HEK293 (cell line): Measurements from ENCODE around the gene ATP5F1D.
A peak's percentile ranks its signal among the peaks of the same experiment; 100 is the strongest.

Source experiments
- CTCF ChIA-PET: fragments of 350-600 bp; formaldehyde crosslinking; extraction: SDS; loops from one replicate; lab custom pipeline; 2021; ENCODE audit warnings: antibody characterized with exemption; lab: Yijun Ruan, JAX
- POLR2A ChIA-PET: fragments of 300-600 bp; formaldehyde crosslinking; extraction: SDS; loops from one replicate; lab custom pipeline; 2020; ENCODE audit warnings: antibody characterized with exemption, inconsistent platforms; lab: Yijun Ruan, JAX
- H3K27ac ChIP-seq: fragments of 200-500 bp; sonication (Bioruptor generic); 2 replicates; pipeline ENCODE4 v1.5.1; 2014; ENCODE audit warnings: low read depth, low read length, control low read depth, inconsistent platforms; ENCODE audit errors: extremely low read depth
- H3K36me3 ChIP-seq, 2 experiments: fragments of 200-500 bp in 1 of 2; sonication (Bioruptor generic) in 1 of 2; 1 replicate in 1 of 2; 2 replicates in 1 of 2; pipeline ENCODE4 v1.5.1; 2014 to 2017; ENCODE audit warnings: inconsistent platforms in 2 of 2, low read length in 2 of 2; ENCODE audit not compliant: control insufficient read depth in 2 of 2, insufficient read depth in 1 of 2
- H3K4me1 ChIP-seq: fragments of 200-500 bp; sonication (Bioruptor generic); 2 replicates; pipeline ENCODE4 v1.5.1; 2014; ENCODE audit warnings: mild to moderate bottlenecking, low read length, inconsistent platforms; ENCODE audit not compliant: control insufficient read depth, insufficient read depth
- H3K4me3 ChIP-seq: 2 replicates; pipeline ENCODE4 v1.5.1; 2011; ENCODE audit warnings: low read depth, mild to moderate bottlenecking, control low read depth, low read length, moderate library complexity
- H3K9me3 ChIP-seq: fragments of 200-500 bp; sonication (Bioruptor generic); 2 replicates; pipeline ENCODE4 v1.5.1; 2014; ENCODE audit warnings: low read depth, low read length, inconsistent platforms; ENCODE audit not compliant: control insufficient read depth, insufficient read depth
- AEBP2 ChIP-seq: fragments of 450-650 bp; formaldehyde crosslinking; IDR thresholded peaks from 2 replicates; pipeline ENCODE4 v1.5.1; 2016; ENCODE audit warnings: missing biosample characterization, missing genetic modification characterization, borderline replicate concordance
- BCL11A ChIP-seq: fragments of 450-650 bp; formaldehyde crosslinking; IDR thresholded peaks from 2 replicates; pipeline ENCODE4 v1.5.1; 2016; ENCODE audit warnings: low read depth, missing biosample characterization, missing genetic modification characterization
- EGR2 ChIP-seq: fragments of 450-650 bp; formaldehyde crosslinking; IDR thresholded peaks from 2 replicates; pipeline ENCODE4 v1.5.1; 2016; ENCODE audit warnings: low read depth, missing biosample characterization, missing genetic modification characterization
- MYNN ChIP-seq: fragments of 450-650 bp; formaldehyde crosslinking; IDR thresholded peaks from 2 replicates; pipeline ENCODE4 v1.5.1; 2016; ENCODE audit warnings: missing biosample characterization, missing genetic modification characterization, borderline replicate concordance
- SETDB1 ChIP-seq: IDR thresholded peaks from one replicate; pipeline ENCODE4 v1.6.1; 2017; ENCODE audit warnings: mild to moderate bottlenecking, low read length, moderate library complexity, mixed read lengths; ENCODE audit not compliant: insufficient read length
- TRIM28 ChIP-seq: IDR thresholded peaks from 2 replicates; pipeline ENCODE4 v1.6.1; 2011; ENCODE audit warnings: low read length, control low read depth, borderline replicate concordance
- ZBTB7A ChIP-seq: fragments of 450-650 bp; formaldehyde crosslinking; IDR thresholded peaks from 2 replicates; pipeline ENCODE4 v1.5.1; 2016; ENCODE audit warnings: low read depth, missing biosample characterization, missing genetic modification characterization
- ZEB2 ChIP-seq: fragments of 450-650 bp; formaldehyde crosslinking; IDR thresholded peaks from 2 replicates; pipeline ENCODE4 v1.5.1; 2016; ENCODE audit warnings: missing biosample characterization, missing genetic modification characterization
- ZFHX2 ChIP-seq: fragments of 450-650 bp; formaldehyde crosslinking; conservative IDR thresholded peaks from 2 replicates; pipeline ENCODE4 v1.5.1; 2016; ENCODE audit warnings: missing biosample characterization, missing genetic modification characterization
- ZNF138 ChIP-seq: fragments of 450-650 bp; formaldehyde crosslinking; IDR thresholded peaks from 2 replicates; pipeline ENCODE4 v1.5.1; 2016; ENCODE audit warnings: missing biosample characterization, missing genetic modification characterization, borderline replicate concordance
- ZNF19 ChIP-seq: fragments of 450-650 bp; formaldehyde crosslinking; IDR thresholded peaks from 2 replicates; pipeline ENCODE4; 2016; ENCODE audit warnings: missing biosample characterization, missing genetic modification characterization, low read depth
- ZNF202 ChIP-seq: fragments of 450-650 bp; formaldehyde crosslinking; IDR thresholded peaks from 2 replicates; pipeline ENCODE4 v1.5.1; 2016; ENCODE audit warnings: missing biosample characterization, missing genetic modification characterization, borderline replicate concordance
- ZNF223 ChIP-seq: fragments of 450-650 bp; formaldehyde crosslinking; IDR thresholded peaks from 2 replicates; pipeline ENCODE4 v1.5.1; 2016; ENCODE audit warnings: missing biosample characterization, missing genetic modification characterization
- ZNF280D ChIP-seq: fragments of 450-650 bp; formaldehyde crosslinking; IDR thresholded peaks from 2 replicates; pipeline ENCODE4 v1.5.1; 2016; ENCODE audit warnings: missing biosample characterization, missing genetic modification characterization
- ZNF292 ChIP-seq: fragments of 450-650 bp; formaldehyde crosslinking; IDR thresholded peaks from 2 replicates; pipeline ENCODE4 v1.5.1; 2016; ENCODE audit warnings: low read depth, missing biosample characterization, missing genetic modification characterization, borderline replicate concordance
- ZNF341 ChIP-seq: fragments of 450-650 bp; formaldehyde crosslinking; IDR thresholded peaks from 2 replicates; pipeline ENCODE4; 2016; ENCODE audit warnings: low read depth, missing biosample characterization, missing genetic modification characterization
- ZNF449 ChIP-seq: fragments of 450-650 bp; formaldehyde crosslinking; IDR thresholded peaks from 2 replicates; pipeline ENCODE4 v1.5.1; 2017; ENCODE audit warnings: missing biosample characterization, mild to moderate bottlenecking, missing genetic modification characterization, moderate library complexity
- ZNF571 ChIP-seq: fragments of 450-650 bp; formaldehyde crosslinking; IDR thresholded peaks from 2 replicates; pipeline ENCODE4 v1.5.0; 2017; ENCODE audit warnings: missing biosample characterization, missing genetic modification characterization
- ZNF600 ChIP-seq: fragments of 450-650 bp; formaldehyde crosslinking; IDR thresholded peaks from 2 replicates; pipeline ENCODE4 v1.5.1; 2016; ENCODE audit warnings: missing biosample characterization, missing genetic modification characterization
- ZNF629 ChIP-seq: fragments of 450-650 bp; formaldehyde crosslinking; IDR thresholded peaks from 2 replicates; pipeline ENCODE4 v1.5.1; 2017; ENCODE audit warnings: missing biosample characterization, missing genetic modification characterization
- ZNF660 ChIP-seq: fragments of 450-650 bp; IDR thresholded peaks from 2 replicates; pipeline ENCODE4 v1.5.1; 2018; ENCODE audit warnings: missing biosample characterization, mild to moderate bottlenecking, missing genetic modification characterization
- ZNF701 ChIP-seq: fragments of 450-650 bp; formaldehyde crosslinking; IDR thresholded peaks from 2 replicates; pipeline ENCODE4 v1.5.1; 2016; ENCODE audit warnings: missing biosample characterization, missing genetic modification characterization
- TF ChIP-seq, protein P1 (sequence below): fragments of 450-650 bp; formaldehyde crosslinking; IDR thresholded peaks from 2 replicates; pipeline ENCODE4 v1.5.1; 2016; ENCODE audit warnings: missing biosample characterization, missing genetic modification characterization
- TF ChIP-seq, protein P2 (sequence below): fragments of 450-650 bp; formaldehyde crosslinking; IDR thresholded peaks from 2 replicates; pipeline ENCODE4 v1.5.1; 2016; ENCODE audit warnings: missing biosample characterization, missing genetic modification characterization, borderline replicate concordance

ATP5F1D gene

DNA sequence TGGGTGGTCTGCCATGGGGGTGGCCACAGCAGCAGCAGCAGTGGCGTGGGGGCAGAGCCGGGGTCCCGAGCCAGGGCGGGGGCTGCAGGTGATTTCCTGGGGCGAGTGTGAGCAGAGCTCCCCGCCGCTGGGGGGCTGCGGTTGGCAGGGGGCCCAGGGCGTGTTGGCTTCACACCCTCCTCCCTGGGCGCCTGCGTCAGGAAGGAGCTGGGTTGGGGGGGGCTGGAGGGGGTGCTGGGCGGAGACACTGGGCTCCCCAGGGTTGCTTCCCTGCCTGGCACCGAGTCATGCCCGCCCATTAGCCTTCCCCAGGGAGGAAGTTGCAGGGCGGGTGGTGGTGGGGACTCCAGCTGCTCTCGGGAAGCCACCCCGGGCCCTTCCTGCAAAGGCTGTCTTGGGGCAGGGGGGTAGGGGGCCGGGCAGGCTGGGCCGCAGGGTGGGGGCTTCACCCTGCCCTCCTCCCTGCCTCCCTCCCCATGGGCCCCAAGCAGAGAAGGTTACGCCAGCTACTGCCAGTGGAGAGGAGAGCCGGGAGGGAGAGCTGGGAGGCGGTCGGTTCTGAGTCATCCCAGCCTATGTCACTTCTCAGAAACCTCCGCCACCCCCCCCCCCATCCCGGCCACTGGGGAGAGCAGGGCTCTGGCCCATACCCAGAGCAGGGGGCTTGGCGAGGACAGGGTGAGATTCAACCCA lies 11.4 kb downstream of the ATP5F1D start (continued):
- TF ChIP-seq ZNF19 (tag by site-specific recombination) (no peak), ZNF138 (tag by site-specific recombination) (no peak), ZNF280D (tag by site-specific recombination) (no peak), MYNN (no peak), ZNF292 (tag by site-specific recombination) (no peak), ZNF629 (peak; percentile 60; the same call in 1 of the 2 replicates)

GRCh38 chr19:1253514-1254080 lies 12.0 kb downstream of the ATP5F1D start:
- peak overlapping the region; percentile 92 for H3K4me3 ChIP-seq
- peak overlapping the region; percentile 100 for H3K27ac ChIP-seq
- ChIA-PET CTCF (interaction anchor here (0.6 to 2.7 kb wide), 4 partner anchors 10 to 626 kb away, joined by 3 to 13 read pairs (median 12); partner anchors contain the start of gene CIRBP), POLR2A (interaction anchor here (0.5 to 10.8 kb wide), 13 partner anchors 8 to 252 kb away, joined by 3 to 407 read pairs (median 5); partner anchors contain the start of genes ATP5F1D, CIRBP and FAM174C)
- peaks cover 21 to 58% of the 10 kb centered on the region in 2 experiments for H3K36me3 ChIP-seq
- H3K9me3 ChIP-seq = no peaks in the 10 kb centered on the region
- H3K4me1 ChIP-seq = peaks cover 16% of the 10 kb centered on the region
- TF ChIP-seq, protein P1, sequence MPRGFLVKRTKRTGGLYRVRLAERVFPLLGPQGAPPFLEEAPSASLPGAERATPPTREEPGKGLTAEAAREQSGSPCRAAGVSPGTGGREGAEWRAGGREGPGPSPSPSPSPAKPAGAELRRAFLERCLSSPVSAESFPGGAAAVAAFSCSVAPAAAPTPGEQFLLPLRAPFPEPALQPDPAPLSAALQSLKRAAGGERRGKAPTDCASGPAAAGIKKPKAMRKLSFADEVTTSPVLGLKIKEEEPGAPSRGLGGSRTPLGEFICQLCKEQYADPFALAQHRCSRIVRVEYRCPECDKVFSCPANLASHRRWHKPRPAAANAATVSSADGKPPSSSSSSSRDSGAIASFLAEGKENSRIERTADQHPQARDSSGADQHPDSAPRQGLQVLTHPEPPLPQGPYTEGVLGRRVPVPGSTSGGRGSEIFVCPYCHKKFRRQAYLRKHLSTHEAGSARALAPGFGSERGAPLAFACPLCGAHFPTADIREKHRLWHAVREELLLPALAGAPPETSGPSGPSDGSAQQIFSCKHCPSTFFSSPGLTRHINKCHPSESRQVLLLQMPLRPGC = 0 out of 2 replicates have a peak, but pooled peaks have one; percentile 5
- no peak for TF ChIP-seq AEBP2 (tag by site-specific recombination)
- TF ChIP-seq ZNF449 (tag by site-specific recombination) = no peak
- TF ChIP-seq ZNF571 = no peak
- TF ChIP-seq, protein P2, sequence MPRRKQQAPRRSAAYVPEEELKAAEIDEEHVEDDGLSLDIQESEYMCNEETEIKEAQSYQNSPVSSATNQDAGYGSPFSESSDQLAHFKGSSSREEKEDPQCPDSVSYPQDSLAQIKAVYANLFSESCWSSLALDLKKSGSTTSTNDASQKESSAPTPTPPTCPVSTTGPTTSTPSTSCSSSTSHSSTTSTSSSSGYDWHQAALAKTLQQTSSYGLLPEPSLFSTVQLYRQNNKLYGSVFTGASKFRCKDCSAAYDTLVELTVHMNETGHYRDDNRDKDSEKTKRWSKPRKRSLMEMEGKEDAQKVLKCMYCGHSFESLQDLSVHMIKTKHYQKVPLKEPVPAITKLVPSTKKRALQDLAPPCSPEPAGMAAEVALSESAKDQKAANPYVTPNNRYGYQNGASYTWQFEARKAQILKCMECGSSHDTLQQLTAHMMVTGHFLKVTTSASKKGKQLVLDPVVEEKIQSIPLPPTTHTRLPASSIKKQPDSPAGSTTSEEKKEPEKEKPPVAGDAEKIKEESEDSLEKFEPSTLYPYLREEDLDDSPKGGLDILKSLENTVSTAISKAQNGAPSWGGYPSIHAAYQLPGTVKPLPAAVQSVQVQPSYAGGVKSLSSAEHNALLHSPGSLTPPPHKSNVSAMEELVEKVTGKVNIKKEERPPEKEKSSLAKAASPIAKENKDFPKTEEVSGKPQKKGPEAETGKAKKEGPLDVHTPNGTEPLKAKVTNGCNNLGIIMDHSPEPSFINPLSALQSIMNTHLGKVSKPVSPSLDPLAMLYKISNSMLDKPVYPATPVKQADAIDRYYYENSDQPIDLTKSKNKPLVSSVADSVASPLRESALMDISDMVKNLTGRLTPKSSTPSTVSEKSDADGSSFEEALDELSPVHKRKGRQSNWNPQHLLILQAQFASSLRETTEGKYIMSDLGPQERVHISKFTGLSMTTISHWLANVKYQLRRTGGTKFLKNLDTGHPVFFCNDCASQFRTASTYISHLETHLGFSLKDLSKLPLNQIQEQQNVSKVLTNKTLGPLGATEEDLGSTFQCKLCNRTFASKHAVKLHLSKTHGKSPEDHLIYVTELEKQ = 0 out of 2 replicates have a peak, but pooled peaks have one; percentile 4
- TF ChIP-seq SETDB1 = no peak
- no peak for TF ChIP-seq ZNF701 (tag by site-specific recombination)
- TF ChIP-seq ZEB2 (tag by site-specific recombination) = peak; percentile 15; the same call in 1 of the 2 replicates
- peak; percentile 32; the same call in 1 of the 2 replicates for TF ChIP-seq ZFHX2 (tag by site-specific recombination)
- TF ChIP-seq ZNF202 (tag by site-specific recombination) = no peak
- no peak for TF ChIP-seq BCL11A (tag by site-specific recombination)
- 0 out of 2 replicates have a peak, but pooled peaks have one; percentile 32 for TF ChIP-seq ZBTB7A
- TF ChIP-seq TRIM28 = no peak
- TF ChIP-seq ZNF600 (tag by site-specific recombination) = no peak
- 0 out of 2 replicates have a peak, but pooled peaks have one; percentile 24 for TF ChIP-seq ZNF341 (tag by site-specific recombination)
- no peak for TF ChIP-seq ZNF223 (tag by site-specific recombination)
- TF ChIP-seq EGR2 (tag by site-specific recombination) = peak; percentile 35; the same call in 1 of the 2 replicates
- TF ChIP-seq ZNF660 = no peak; the same call in 1 of the 2 replicates
